ENCODE measurements around the gene DNM1.

DNA sequence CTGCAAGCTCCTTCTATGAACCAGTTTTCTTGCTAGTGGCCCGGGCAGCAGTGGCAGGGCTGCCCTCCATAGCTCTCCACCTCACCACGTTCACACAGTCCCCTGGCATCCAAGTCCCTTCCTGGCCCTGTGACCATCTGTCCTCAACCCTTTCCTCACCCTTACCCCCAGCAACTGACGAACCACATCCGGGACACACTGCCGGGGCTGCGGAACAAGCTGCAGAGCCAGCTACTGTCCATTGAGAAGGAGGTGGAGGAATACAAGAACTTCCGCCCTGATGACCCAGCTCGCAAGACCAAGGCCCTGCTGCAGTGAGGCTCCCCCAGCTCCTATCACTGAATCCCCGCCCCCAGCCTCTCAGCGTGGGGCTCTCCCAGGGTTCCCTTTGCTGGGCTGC is 18.8 kb downstream of the DNM1 start:
- TF ChIP-seq GATA2 (IDR thresholded peaks at IDR 0.05; ENCODE audit: low read depth, low read length) (no peak), GATA3 (IDR thresholded peaks at IDR 0.05; ENCODE audit: low read depth, low read length) (no peak)
